Astrocyte (in vitro differentiated cells and primary cell): ENCODE data around the gene RRBP1.

Experiments used
- CTCF ChIP-seq: IDR thresholded peaks from 2 replicates; pipeline ENCODE4 v1.5.1; 2011; ENCODE audit warnings: low read depth, mild to moderate bottlenecking, inconsistent platforms, low read length, moderate library complexity; ENCODE audit not compliant: insufficient read depth
- EZH2 ChIP-seq: IDR thresholded peaks from 2 replicates; pipeline ENCODE4 v1.6.1; 2012; ENCODE audit warnings: mild to moderate bottlenecking, low read length, inconsistent platforms; ENCODE audit not compliant: insufficient read depth

GRCh38 chr20:17620371-17621228 is 61.4 kb downstream of the RRBP1 start:
- no peak for TF ChIP-seq CTCF
- TF ChIP-seq EZH2: no peak
